Activated CD8-positive, alpha-beta memory T cell treated with anti-CD3 and anti-CD28 coated beads, Interleukin-2, amount 50 U/mL, for 48 hours (primary cell): ENCODE measurements around the gene ARAP1.

Experiments
- DNase-seq: peaks from one replicate; pipeline ENCODE4 v3.0.0-alpha.2; 2020

ARAP1 gene

DNA sequence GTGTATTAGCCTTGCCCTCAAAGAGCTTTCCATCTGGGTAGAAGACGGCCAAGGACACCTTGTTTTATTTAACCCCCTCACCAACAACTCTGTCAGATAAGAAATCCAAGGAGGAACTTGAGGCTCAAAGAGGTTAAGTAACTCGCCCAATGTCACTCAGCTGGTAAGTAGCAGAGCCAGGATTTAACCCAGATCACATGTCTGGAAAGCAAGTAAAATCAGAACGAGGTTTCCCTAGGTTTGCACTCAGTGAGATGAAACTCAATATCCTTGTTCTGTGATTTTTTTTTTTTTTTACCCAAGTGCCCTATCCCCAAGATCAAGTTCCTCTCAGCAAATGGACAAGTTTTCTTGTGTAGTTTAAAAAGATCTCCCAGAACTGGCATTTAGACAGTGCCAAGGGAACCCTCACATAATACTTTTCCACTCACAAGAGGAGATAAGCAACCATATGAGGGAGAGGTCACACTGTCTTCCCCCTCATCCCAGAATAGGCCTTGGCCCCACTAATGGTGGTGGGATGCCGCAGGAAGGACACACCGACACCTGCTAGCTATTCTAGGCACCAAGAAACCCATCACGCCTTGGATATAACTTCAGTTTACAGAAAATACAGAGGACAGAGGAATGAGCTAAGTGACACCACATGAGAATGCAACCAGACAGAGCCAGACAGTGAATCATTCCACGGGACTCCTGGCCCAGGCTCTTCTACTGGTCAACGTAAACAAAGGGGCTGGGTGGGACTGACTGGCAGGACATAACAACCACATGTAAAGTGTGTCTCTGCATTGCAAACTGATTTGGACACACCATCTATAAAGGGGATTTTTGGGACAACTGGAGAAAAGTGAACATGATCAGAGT is 8.6 kb upstream of the ARAP1 start:
- no peak for DNase-seq

DNA sequence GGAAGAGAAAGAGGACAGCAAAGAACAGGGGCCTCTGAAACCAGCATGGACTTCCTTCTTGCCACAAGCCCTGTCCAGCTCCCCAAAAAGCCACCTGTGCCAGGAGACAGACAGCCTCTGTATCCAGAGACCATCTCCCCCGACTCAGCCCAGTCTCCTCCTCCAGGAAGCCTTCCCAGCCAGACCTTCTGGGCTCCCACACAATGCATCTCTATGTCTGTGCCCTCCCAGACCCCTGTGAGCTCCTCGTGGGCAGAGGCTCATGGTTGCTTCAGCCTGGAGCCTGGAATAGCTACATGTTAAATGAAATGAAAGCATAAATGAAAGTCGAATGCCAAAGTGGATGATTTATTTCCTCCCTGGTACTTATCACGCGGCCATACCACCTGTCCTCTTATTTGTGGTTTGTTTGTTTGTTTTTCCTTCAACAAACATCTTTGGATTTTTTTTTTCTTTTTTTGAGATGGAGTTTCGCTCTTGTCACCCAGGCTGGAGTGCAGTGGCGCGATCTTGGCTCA is 7.3 kb upstream of the ARAP1 start:
- no peak for DNase-seq

GRCh38 chr11:72758690-72759389 is 6.6 kb upstream of the ARAP1 start:
- DNase-seq = no peak

GRCh38 chr11:72758304-72758689 is 6.1 kb upstream of the ARAP1 start:
- no peak for DNase-seq

DNA sequence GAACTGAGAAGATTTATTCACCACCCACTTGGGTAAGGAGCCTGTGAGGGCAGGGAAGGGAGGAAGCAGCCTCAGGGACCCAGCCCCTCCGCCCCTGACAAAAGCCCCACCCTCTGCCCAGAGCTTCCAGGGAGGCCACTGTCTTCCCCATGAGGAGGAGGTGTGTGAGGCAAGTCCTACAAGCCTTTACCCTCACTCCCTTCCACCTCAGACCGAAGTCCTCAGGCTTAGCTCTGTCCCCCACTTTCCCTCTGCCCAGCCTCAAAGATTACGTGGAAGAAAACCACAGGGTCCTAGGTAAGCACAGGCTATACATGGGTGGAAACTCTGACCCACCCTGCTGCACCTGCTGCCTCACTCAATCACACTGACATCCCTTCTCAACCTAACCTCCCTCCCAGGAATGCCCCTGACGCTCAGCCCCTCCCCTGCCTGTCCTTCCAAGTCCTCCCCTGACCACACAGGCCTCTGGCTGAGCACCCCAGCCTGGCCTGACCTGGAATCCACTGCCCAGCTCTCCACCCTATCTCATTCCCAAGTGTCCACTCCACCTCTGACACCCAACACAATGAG is 3.6 kb upstream of the ARAP1 start:
- no peak for DNase-seq

- DNase-seq = no peak
Observed at GRCh38 chr11:72754544-72755155, 2.4 kb upstream of the ARAP1 start.

- no peak for DNase-seq
Observed at GRCh38 chr11:72754149-72754543, 1.9 kb upstream of the ARAP1 start.

GRCh38 chr11:72753341-72754148 is 1.3 kb upstream of the ARAP1 start:
- no peak for DNase-seq

DNA sequence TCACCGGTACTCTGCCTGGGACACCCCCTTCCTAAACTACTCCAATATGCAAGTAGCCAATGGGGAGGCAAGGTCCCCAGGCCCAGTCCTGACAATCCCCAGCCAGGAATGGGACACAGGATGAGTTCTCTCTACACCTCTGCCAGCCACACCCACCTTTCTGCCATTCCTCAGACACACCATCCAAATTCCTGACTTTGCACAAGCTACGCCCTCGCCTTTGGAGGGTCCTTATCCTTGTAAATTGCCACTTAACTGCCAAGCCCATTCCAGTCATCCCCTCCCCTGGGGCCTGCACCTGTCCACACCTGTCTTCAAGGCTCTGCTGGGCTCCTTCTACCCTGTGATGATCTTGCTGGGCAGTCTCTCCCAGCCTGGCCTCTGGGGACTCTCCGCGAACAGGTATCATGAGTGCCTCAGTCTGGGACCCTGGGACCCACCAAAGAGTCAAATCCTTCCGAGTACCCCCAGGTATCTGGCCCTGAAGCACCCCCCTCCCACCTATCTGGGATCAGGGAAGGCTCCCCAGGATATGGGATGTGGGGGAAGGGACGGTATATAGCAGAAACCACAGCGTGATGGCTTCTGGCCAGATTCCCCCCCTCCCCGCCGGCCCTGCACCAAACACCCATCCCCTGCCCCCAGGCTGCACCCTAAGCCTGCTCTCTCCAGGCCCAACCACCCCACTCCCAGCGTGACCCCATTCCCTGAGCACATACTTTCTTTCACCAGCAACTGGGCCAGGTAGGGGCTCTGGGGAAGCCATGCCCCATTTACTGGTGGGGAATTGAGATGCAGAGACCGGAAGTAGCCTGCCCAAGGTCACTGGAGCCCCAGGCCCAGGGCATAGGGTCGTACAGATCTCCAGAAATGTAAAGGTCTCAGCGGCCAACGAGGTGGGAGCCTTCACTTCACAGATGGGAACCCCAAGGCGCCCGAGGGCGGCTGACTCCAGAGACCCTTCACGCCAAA is 806 bp downstream of the ARAP1 start:
- DNase-seq = no peak

DNA sequence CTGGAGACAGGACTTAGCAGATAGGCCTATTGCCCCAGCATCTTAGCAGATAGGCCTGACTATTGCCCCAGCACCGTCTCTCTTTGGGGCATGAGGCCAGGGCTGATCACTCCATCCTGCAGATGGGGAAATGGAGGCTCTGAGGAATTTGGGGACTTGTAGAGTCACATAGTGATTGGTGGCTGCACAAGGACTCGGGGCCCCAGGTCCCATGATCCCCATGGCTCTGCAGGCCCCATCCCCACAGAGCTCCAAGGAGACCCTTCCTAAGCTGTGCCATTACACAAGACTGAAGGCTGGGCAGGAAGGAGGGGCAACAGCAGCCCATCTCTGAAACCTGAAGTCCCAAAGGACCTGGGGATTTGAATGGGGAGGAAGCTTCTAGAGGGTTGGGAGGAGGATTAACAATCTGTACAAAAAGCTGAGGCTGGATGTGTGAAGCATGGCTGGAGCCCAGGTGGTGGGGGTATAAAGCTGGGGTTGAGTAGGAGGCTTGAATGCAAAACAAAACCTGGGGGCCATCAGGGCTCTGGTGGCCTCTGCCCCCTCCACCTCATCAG is 1.6 kb downstream of the ARAP1 start:
- no peak for DNase-seq

- no peak for DNase-seq
Observed at GRCh38 chr11:72750086-72750485, 2.1 kb downstream of the ARAP1 start.

- no peak for DNase-seq
Observed at GRCh38 chr11:72747289-72747855, 4.8 kb downstream of the ARAP1 start.

DNA sequence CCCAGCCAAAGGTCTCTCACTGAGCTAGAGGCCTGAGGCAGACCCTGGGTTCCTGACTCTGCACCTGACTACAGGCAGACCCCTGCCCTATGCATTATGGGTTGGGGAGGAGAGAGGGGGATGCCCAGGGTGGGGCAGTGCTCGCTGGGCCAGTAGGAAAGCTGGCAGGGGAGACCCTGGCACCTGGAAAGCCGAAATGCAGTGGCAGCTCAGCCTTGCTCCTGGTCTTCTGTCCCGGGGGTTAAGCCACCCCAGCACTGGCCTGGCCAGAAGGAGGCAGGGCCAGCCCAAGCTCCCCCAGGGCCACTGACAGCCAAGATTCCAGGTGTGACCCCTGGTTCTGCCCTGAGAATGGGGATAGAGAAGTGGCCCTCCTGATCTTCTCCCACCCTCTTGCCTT is 5.4 kb downstream of the ARAP1 start:
- DNase-seq = no peak

DNA sequence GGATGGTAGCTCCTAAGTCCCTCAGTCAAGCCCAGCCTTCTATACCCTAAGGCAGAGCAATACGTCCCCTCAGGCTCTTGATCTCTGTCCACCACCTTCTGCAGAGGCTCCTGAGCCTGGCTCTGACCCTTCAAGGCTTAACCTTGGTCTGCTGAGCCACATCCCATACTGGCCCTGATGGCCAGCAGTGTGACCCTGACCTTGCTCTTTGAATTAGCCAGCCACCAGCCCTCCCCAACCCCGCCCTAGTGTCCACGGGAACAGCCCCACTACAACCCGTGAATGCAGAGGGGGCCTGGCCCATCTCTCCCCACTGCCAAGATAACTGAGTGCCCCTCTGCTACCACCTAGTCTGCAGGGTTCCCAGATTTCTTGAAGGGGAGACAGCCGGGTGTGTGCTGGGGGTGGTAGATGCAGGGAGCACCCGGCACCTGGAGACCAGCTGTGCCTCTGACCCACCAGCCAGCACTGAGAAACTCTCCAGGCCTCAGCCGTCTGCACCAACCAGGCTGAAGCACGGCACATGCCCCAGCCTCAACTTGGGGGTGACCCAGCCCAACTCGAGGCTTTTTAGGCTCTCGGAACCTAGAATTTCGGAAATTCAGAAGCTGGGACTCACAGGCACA is 6.2 kb downstream of the ARAP1 start:
- no peak for DNase-seq

GRCh38 chr11:72745511-72745910 is 6.7 kb downstream of the ARAP1 start:
- DNase-seq = no peak

DNA sequence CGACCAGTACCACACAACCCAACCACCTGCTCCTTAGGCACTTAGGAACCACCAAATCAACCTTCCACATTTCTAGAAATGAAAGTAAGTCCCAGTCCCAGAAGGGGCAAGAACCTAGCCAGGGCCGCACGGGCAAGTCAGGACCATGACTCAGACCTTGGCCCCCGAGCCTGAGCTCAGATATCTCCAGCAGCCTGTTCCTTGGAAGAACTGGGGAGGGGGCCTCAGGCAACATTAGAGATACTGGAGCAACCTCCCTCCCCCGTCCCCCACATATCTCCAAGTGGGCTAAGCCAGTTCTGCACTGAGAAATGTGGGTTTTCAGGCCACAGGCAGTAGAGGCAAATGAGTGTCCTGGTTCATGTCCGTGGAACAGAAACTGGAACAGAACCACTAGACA is 7.7 kb downstream of the ARAP1 start:
- no peak for DNase-seq

GRCh38 chr11:72743321-72744221 is 8.6 kb downstream of the ARAP1 start:
- no peak for DNase-seq

DNA sequence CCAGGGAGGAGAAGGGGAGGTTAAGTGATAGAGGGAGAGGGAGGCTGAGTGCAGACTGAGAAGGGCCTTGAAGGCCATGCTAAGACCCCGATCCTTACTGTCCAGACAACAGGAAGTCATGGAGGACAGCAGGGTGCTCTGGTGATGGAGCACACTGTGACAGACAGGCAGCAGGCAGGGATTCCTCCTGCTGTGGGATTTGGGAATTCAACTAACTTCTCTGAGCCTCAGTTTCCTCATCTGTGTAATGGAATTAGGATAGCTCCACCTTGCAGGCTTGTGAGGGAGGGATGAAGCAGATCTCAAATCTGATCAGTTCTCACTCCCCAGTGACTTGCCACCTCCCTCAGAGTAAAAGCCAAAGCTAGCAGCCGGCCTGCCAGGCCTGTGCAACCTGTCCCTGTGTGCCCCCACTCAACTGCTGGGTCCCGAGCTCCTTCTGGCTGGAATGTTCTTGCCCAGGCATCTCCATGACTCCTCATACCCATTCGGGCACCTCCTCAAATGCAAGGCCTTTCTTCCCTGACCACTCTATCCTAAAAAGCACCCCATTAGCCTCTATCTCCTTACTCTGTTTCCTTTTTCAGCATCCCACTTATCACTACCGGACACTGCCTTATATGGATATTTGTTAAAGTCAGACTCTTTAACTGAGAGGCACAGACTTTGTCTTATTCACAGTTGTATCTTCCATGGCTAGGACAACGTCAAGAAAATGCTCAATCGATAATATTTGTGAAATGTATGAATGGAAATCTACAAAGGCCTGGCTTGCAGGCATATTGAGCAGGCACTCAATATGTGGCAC is 9.5 kb downstream of the ARAP1 start:
- DNase-seq = no peak
